Keratinocyte (primary cell): Measurements from ENCODE around the gene ZCCHC10.

Source experiments
- CTCF ChIP-seq, 3 experiments: IDR thresholded peaks in 1 of 3; conservative IDR thresholded peaks in 1 of 3; optimal IDR thresholded peaks in 1 of 3; 2 replicates in 2 of 3; 3 replicates in 1 of 3; pipeline versions ENCODE3 to v1.5.1; 2011; ENCODE audit warnings: low read length in 3 of 3, mild to moderate bottlenecking in 3 of 3, moderate library complexity in 2 of 3, control low read depth in 1 of 3, inconsistent platforms in 1 of 3; ENCODE audit not compliant: insufficient read depth in 2 of 3; ENCODE audit errors: extremely low read depth in 1 of 3
- EZH2 ChIP-seq: IDR thresholded peaks from one replicate; pipeline ENCODE4 v1.6.1; 2012; ENCODE audit warnings: inconsistent platforms, mild to moderate bottlenecking, low read length, moderate library complexity

- TF ChIP-seq CTCF (optimal IDR thresholded peaks at IDR 0.05 in 1 of 3, IDR thresholded peaks at IDR 0.05 in 1 of 3, conservative IDR thresholded peaks at IDR 0.05 in 1 of 3; ENCODE audit: extremely low read depth in 1 of 3, insufficient read depth in 2 of 3, low read length in 3 of 3) (no peak), EZH2 (no peak)
Measured at GRCh38 chr5:132963171-132964104, 62.9 kb downstream of the ZCCHC10 start, which contains the start of gene AFF4.
